ENCODE results near the gene NUP133. TPM values are rescaled to one million over a fixed set of nuclear protein-coding genes. Genes with fewer than 3 reads are reported as not detected.
A peak's percentile ranks its signal among the peaks of the same experiment; 100 is the strongest.
"Not testable (repeated sequence)": the region's sequence is repeated elsewhere in the genome, so short reads cannot be mapped to it uniquely, and the experiment has no call there.

Gene NUP133
- total RNA-seq, 1 donor from 2014 or later = 23.3 TPM

DNA sequence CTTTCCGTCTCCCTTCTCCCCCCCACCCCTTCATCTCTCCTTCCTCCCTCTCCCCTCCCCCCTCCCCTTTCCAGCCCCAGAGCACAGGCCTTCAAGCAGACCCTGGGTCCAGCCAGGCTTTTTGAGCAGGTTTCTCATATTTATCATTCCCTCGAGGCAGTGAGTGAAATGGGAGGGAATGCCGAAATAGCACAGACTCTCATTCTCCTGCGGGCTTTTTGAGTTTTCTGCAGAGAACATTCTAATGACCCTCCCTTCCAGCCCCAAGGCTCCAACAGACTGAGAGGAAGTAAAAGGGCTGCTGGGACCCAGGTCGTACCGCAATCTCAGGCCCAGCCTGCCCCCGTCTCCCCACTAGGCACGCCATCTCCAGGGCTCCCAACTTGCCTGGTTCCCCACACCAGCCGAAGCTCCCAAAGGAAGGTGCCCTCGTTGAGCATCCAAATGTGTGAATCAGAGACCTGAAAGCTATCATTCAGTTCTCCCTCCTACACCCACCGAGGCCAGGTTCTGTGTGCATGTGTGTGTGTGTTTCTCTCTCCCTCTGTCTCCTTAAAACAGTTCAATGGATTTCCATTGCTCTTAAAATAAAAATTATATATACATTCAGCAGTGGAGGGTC, 96.6 kb downstream of the NUP133 start:
- ATAC-seq = no peak

DNA sequence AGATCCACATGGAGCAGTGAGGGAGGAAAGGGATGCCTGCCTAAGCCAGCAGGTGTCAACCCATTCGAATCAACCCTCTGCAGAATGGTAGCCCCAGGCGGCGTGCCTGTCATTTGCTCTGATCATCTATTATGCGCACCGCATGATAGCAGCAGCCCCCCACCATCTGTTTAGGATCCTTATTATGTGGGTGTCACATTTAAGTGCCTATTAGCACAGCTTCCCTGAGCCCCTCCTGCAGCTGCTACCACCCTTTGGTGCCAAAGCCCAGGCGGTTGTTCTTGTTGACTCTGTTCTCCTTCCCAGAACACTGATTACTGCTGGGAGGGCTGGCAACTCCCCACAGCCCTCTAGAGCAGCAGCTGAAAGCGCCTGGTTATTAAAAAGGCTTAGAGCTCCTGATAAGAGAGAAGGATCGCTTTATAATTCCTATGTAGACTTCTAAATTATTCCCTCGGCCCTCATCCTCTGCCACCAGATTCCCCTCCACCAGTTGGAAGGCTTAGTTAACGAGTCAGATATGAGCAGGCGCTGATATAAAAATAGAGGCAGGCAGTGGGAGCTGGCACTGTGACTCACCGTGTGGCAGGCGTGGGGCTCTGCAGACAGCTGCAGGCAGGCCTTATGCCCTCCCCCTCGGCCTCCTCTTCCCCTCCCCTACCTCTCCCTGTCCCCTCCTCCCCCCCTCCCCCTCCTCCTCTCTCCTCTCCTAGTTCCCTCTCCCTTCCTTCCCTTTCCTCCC, 97.3 kb downstream of the NUP133 start:
- ATAC-seq = peak; percentile 54

DNA sequence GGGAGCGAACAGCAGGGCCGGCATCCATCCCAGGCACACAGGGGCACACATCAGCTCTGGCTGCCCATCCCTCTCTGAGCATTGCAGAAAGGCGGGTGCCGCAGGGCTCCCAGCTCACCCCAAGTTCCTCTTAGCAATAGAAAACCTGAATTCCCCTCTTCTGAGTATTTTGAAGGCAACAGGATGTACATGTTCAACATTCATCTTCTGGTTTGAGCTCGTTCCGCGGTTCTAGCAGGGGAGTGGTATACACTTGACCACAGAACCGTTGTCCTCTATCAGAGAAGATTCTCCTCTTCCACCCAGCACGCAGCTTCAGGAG, 97.8 kb downstream of the NUP133 start:
- no peak for ATAC-seq

DNA sequence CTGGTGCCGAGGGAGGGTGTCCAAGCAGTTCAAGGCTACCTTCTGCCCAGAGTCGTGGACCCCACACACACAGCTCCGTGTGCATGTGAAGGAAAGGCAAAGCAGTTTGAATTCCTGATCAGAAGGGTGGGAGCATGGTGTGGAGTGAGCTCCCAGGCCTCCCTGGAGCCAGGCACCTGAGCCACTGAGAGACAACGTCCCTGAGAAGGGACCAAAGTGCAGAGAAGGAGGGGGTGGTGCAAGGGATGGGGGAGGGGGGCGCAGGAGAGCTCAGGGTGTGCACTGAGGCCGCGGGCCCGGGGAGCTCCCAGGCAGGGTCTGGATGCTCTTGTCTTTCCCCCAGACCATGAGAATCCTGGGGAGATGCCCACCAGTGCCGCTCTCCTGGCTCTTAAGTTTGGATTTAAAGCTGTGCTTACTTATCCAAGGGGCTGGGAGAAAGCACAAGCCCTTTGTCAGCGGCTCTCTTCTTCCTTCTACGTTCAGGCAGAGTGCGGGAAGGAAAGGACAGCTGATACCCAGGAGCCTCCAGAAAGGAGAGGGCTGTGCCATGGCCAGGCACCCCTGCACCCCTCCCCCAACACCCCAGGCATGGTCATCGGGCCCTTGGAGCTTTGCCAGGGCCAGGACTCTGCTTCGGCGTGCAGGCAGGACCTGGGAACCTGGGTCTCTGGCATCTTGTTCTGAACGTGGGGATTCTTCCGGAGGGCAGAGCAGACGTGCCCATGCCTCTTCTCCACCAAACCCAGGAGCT, 98.3 kb downstream of the NUP133 start:
- no peak for ATAC-seq

DNA sequence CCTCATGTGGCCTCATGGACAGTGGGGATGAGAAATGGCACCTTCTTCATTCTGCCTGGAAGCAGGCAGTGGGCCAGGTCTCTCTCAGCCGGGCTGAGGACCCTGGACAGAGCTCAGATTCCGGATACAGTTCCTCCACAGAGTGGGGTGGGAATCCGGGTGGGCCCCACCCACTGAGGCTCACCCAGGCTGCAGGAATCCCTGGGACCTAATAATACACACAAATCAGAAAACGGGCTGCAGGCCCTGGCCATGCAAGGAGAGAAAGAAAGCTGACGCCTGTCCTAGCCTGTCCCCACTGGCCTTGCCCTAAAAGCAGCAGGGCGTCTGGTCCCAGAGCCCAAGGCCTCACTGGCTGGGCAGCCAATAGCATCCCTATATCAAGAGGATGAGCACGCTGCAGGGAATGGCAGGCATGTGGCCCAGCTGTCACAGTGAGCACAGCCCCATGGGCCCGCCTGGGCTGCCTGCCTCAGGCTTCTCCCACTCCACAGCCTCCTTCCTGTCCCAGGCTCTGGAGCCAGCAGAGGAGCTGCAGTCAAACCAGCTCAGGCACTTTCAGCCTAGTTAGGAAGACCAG, 99.6 kb downstream of the NUP133 start:
- ATAC-seq = peak; percentile 36

DNA sequence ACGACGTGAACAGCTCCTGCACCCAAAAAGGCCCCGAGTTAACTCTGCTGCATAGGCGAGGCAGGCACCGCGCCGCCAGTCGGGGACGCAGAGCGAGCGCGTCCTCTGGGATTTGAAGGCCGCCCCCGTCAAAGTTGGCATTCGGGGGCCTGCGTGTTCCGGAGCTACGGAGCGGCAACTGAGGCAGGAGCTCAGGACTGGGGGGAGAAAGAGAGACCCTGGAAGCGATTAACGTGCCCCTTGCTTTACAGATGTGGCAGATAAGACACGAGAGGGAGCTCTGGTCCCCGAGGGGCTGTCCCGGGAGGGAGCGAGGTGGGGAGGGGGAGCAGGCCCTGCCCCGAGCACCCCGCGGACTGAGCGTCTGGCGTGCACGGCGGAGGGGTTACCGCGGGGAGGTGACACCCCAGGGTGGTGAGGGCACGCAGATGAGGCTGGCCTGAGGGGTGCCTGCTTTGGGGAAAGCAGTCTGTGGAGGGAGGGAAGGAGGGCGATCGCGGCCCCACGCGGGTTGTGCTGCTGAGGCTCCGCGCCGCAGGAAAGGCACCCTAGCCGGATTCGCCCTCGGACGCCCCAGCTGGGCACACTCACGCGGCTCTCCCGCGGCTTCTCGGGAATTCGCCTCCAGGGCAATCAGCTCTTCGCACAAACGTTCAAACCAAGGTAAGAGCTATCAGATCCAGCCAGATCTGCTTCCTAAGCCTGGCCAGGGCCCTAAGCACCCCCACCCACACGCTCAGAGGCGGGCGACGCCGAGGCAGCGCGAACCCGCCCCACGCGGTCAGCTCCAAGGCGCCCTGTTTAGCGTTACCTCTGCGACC, 100.7 kb downstream of the NUP133 start:
- no peak for ATAC-seq

DNA sequence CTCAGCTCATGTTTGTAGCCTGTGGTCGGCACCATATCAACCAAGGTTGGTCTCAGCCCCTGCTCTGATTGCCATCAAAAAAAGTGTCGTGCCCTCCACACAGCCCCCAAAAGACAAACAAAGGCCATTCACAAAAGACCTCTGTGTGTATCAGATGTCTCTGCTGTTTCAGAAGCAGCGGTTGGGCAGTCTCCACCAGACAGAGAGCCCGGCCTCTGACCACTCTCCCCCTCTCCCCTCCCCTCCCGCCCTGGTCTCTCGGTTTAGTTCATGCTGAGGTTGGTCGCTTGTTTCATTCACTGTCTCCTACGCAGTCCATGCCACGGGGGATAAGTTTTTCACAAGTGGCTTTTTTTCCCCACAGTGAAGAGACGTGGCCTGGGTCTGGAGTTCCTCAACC, 101.3 kb downstream of the NUP133 start:
- no peak for ATAC-seq

DNA sequence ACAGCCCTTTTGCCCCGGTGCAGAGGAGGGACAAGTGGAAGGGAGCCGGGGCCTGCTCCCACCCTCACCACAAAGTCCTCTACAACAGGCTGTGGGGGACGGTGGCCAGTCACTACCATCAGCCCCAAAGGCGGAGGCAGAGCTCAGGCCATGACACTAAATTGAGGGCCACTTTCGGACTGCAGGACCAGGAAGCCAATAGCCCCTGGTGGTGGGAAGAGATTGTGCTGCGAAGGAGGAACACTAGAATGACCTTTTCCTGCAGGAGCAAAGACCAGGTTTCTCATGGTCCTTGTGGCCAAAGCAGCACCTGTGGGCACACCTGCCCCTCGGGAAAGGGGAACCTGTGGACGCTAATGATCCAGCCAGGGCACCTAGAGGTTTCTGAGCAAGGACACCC, 104.6 kb downstream of the NUP133 start:
- ATAC-seq = no peak

DNA sequence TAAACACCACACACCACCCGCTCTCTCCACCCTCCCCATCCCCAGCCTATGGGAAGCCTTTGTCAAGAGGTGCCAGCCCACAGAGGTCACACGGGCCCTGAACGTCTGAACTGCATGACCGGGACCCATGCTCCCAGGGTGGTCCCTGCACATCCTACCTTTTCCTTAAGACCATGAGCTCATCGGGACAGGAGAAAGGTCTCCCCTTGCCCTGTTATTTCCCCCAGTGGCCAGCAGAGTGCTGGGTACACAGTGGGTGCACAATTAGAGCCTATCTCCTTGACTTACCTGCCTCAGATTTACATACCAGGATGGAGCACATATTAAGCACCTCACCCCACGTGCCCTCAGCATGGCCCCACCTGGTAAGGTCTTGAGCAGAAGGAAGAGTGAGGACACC, 105.1 kb downstream of the NUP133 start:
- no peak for ATAC-seq

DNA sequence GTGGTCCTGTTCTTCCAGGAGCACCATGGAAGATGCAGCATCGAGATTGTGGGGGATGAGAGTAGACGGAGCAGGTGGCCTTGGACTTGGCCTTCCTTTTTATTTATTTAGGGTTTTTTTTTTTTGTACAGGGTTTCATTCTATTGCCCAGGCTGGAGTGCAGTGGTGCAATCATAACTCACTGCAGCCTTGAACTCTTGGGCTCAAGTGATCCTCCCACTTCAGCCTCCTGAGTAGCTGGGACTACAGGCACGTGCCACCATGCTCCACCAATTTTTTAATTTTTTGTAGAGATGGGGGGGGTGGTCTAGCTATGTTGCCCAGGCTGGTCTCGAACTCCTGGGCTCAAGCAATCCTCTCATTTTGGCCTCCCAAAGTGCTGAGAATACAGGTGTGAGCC, 105.8 kb downstream of the NUP133 start:
- not testable (repeated sequence) for ATAC-seq

DNA sequence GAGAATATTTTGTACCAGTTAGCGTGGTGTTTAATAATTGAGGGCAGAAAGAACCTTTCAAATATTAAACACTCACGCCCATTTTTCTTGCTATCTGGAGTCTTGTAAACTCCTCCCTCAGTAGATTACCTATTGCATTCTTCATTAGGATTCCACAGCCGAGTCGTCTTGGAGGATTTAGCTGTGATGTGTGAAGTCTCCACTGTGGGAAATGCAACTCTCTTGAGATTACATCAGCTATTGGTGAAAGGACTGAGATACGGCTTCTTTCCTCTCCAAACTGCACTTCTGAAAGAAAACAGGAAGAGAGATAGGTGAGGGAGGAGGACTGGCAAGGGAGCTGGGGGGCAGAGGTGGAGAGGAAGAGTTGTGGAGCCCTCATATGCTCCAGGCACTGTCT, 110.4 kb downstream of the NUP133 start:
- no peak for ATAC-seq

DNA sequence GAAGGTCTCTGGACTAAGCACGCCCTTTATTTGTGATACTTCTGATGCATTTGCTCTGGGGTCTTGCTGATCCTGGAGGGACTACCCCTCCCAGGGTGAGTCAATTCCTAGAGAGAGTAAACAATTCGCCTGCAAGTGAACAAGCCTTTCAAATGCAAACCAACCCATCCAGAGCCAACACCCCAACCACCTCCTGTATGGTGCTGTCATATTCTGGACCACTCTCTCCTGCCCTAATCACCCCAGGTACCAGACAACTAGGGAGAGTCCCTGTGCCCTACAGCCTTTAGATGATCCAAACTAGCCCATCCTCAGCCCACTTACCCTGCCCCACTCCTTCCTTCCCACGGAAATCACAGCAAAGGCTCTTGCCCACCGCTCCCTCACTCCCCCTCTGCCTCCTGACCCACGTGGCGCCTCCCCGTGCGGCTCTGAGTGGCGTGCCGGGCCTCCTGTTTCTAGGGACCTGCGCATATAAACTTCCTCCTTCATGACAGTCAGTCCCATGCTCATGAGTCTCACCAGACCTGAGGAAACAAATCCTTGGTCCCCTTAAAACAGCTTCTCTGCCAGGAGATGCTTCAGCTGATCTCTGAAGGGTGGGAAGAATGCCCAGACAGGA, 111.4 kb downstream of the NUP133 start:
- no peak for ATAC-seq

DNA sequence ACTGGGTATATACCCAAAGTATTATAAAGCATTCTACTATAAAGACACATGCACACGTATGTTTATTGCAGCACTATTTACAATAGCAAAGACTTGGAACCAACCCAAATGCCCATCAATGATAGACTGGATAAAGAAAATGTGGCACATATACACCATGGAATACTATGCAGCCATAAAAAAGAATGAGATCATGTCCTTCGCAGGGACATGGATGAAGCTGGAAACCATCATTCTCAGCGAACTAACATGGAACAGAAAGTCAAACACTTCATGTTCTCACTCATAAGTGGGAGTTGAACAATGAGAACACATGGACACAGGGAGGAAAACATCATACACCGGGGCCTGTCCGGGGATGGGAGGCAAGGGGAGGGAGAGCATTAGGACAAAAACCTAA, 113.6 kb downstream of the NUP133 start:
- ATAC-seq = not testable (repeated sequence)

DNA sequence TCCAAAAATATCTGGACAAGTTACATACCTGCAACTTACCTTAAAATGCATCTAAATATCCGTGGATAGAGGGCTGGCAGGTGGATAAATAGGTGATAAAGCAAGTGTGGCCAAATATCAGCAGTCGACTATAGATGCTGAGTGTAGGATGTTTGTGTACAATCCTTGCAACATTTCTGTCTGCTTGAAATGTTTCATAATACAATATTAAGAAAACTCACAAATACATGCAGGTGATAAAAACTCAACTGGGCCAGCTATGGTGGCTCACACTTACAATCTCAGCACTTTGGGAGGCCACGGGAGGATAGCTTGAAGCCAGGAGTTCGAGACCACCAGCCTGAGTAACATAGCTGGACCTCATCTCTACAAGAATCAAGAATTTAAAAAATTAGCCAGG, 115.2 kb downstream of the NUP133 start:
- ATAC-seq = no peak

Other genes starting within 250 kb of the NUP133 start
- gene RAB4A, start 237.2 kb downstream of the NUP133 start, total RNA-seq = 58.5 TPM
- 3.0 TPM for gene CCSAP, start 165.3 kb downstream of the NUP133 start, total RNA-seq
- gene ACTA1, start 74.2 kb downstream of the NUP133 start, total RNA-seq = 1.3 TPM
- 11.3 TPM for gene ABCB10, start 50.4 kb upstream of the NUP133 start, total RNA-seq
- 11.6 TPM for gene TAF5L, start 117.8 kb upstream of the NUP133 start, total RNA-seq
- 6.3 TPM for gene URB2, start 117.9 kb upstream of the NUP133 start, total RNA-seq